C4-2B (cell line): ENCODE results near the gene RNF152.

Experiments
- ZFX ChIP-seq: fragments of 450-650 bp; IDR thresholded peaks from 2 replicates; pipeline ENCODE4 v1.6.1; 2017
- TF ChIP-seq, protein P1 (sequence below): fragments of 450-650 bp; conservative IDR thresholded peaks from 2 replicates; pipeline ENCODE4 v1.5.1; 2017; ENCODE audit warnings: mild to moderate bottlenecking

DNA sequence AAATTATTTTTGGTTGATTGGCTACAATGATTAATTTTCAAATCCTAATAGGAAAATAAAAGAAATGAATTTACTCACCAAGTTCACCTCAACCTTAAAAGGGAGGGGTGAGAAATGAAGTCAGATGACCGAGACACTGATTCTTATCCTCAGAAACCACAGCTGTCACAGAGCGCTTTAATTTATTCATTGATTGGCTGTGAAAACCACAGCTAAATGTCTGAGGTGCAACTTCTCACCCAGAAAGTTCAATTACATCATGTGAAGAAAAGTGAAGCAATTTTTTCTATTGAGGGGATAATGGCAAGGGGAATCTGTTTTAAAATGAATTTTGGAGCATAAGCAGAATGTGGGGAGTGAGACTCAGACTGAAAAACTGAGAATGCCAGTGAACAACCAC lies 128.4 kb downstream of the RNF152 start:
- no peak for TF ChIP-seq ZFX
- TF ChIP-seq, protein P1, sequence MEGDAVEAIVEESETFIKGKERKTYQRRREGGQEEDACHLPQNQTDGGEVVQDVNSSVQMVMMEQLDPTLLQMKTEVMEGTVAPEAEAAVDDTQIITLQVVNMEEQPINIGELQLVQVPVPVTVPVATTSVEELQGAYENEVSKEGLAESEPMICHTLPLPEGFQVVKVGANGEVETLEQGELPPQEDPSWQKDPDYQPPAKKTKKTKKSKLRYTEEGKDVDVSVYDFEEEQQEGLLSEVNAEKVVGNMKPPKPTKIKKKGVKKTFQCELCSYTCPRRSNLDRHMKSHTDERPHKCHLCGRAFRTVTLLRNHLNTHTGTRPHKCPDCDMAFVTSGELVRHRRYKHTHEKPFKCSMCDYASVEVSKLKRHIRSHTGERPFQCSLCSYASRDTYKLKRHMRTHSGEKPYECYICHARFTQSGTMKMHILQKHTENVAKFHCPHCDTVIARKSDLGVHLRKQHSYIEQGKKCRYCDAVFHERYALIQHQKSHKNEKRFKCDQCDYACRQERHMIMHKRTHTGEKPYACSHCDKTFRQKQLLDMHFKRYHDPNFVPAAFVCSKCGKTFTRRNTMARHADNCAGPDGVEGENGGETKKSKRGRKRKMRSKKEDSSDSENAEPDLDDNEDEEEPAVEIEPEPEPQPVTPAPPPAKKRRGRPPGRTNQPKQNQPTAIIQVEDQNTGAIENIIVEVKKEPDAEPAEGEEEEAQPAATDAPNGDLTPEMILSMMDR: no peak
